Measurements from ENCODE around the gene MYH2.

The MYH2 gene

GRCh38 chr17:10574324-10574723 lies 24.9 kb upstream of the MYH2 start:
- no peak for ATAC-seq
- TF ChIP-seq PATZ1 (CRISPR knock-in tag; IDR thresholded peaks at IDR 0.05; ENCODE audit: borderline replicate concordance) (no peak), CREB5 (CRISPR knock-in tag; IDR thresholded peaks at IDR 0.05; ENCODE audit: low read depth) (no peak), ZFP3 (CRISPR knock-in tag; IDR thresholded peaks at IDR 0.05) (no peak), POU6F1 (CRISPR knock-in tag; IDR thresholded peaks at IDR 0.05; ENCODE audit: borderline replicate concordance, low read depth) (no peak), ESRRG (CRISPR knock-in tag; IDR thresholded peaks at IDR 0.05) (no peak), CSRNP3 (CRISPR knock-in tag; IDR thresholded peaks at IDR 0.05) (no peak), PPARA (CRISPR knock-in tag; IDR thresholded peaks at IDR 0.05; ENCODE audit: borderline replicate concordance) (no peak), RARB (CRISPR knock-in tag; IDR thresholded peaks at IDR 0.05) (no peak), TCF4 (CRISPR knock-in tag; IDR thresholded peaks at IDR 0.05; ENCODE audit: borderline replicate concordance) (no peak), ZNF565 (CRISPR knock-in tag; conservative IDR thresholded peaks at IDR 0.05; ENCODE audit: low read depth) (no peak), GLIS3 (CRISPR knock-in tag; IDR thresholded peaks at IDR 0.05) (no peak), TOX (CRISPR knock-in tag; IDR thresholded peaks at IDR 0.05; ENCODE audit: borderline replicate concordance) (no peak), ZC3H10 (CRISPR knock-in tag; IDR thresholded peaks at IDR 0.05) (no peak), ARNTL (CRISPR knock-in tag; IDR thresholded peaks at IDR 0.05; ENCODE audit: borderline replicate concordance, low read depth) (no peak), BACH2 (CRISPR knock-in tag; IDR thresholded peaks at IDR 0.05; ENCODE audit: borderline replicate concordance) (no peak), ZNF70 (CRISPR knock-in tag; IDR thresholded peaks at IDR 0.05) (no peak), CSDC2 (CRISPR knock-in tag; IDR thresholded peaks at IDR 0.05) (no peak), ZNF8 (CRISPR knock-in tag; IDR thresholded peaks at IDR 0.05) (no peak), TSHZ2 (CRISPR knock-in tag; IDR thresholded peaks at IDR 0.05) (no peak)

- no peak for ATAC-seq
- no peak for TF ChIP-seq CSRNP3 (CRISPR knock-in tag; IDR thresholded peaks at IDR 0.05)
- no peak for TF ChIP-seq RARB (CRISPR knock-in tag; IDR thresholded peaks at IDR 0.05)
- no peak for TF ChIP-seq ZNF565 (CRISPR knock-in tag; conservative IDR thresholded peaks at IDR 0.05; ENCODE audit: low read depth)
- TF ChIP-seq TOX (CRISPR knock-in tag; IDR thresholded peaks at IDR 0.05; ENCODE audit: borderline replicate concordance) = no peak
- TF ChIP-seq ZFP30 (CRISPR knock-in tag; IDR thresholded peaks at IDR 0.05) = no peak
- TF ChIP-seq ZFP3 (CRISPR knock-in tag; IDR thresholded peaks at IDR 0.05) = no peak
- no peak for TF ChIP-seq ISL1 (CRISPR knock-in tag; IDR thresholded peaks at IDR 0.05)
- no peak for TF ChIP-seq PATZ1 (CRISPR knock-in tag; IDR thresholded peaks at IDR 0.05; ENCODE audit: borderline replicate concordance)
- no peak for TF ChIP-seq CREB5 (CRISPR knock-in tag; IDR thresholded peaks at IDR 0.05; ENCODE audit: low read depth)
- no peak for TF ChIP-seq ZNF8 (CRISPR knock-in tag; IDR thresholded peaks at IDR 0.05)
- no peak for TF ChIP-seq CSDC2 (CRISPR knock-in tag; IDR thresholded peaks at IDR 0.05)
- TF ChIP-seq POU6F1 (CRISPR knock-in tag; IDR thresholded peaks at IDR 0.05; ENCODE audit: borderline replicate concordance, low read depth) = no peak
- TF ChIP-seq ZNF70 (CRISPR knock-in tag; IDR thresholded peaks at IDR 0.05) = no peak
Measured at GRCh38 chr17:10563991-10564660, 14.7 kb upstream of the MYH2 start.
